Amygdala (tissue), 56 donors: ENCODE measurements around the gene RNF26.

Experiments used
- DNase-seq, 56 donors: peaks; one replicate each; lab custom pipeline; 2025; lab: John Stamatoyannopoulos, UW

The RNF26 gene

DNA sequence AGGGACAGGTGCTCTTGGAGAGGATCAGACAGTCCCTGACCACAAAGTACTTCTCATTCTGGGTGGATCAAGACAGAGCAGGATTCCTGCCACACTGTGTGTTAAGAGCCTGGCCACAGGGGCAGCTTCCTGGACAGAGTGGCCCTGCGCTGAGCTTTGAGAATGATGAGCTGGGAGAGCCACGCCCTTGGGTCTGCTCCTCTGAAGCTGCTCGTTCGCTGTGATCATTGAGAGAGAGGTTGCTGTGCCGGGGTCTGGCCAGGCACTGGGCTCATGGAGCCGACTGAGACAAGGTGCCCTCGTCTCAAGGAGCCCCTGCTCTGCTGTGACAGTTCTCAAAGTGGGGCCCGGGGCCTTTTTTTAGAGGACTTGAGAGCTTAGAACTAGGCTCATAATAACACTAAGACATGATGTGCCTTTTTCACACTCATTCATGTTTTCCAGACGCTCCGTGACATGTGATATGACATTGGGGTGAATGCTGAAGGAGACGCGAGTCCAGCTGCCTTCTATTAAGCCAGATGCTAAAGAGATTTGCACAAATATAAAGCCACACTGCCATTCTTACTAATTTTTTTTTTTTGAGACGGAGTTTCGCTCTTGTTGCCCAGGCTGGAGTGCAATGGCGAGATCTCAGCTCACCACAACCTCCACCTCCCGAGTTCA is 13.7 kb downstream of the RNF26 start:
- DNase-seq, result no peak

DNA sequence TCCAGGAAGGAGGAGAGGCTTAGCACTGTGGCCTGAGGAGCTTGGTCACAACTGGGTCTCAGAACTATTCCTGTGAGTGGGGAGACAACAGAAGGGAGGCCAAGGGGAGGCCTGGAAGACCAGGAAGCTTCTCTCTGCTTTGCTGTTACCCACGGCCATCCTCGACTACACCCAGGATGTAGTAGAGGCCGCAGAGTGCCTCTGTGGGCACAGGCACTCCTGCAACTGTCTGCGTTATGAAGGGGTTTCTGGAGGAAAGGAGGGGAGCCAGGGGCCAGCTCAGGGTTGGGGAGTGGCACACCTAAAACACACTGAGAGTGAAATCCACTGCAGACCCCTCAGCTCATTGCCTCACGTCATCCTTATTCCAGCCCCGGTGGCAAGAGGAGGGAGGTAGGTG is 16.0 kb downstream of the RNF26 start:
- DNase-seq, result no peak

- no peak for DNase-seq
Measured at GRCh38 chr11:119351232-119351631, 16.9 kb downstream of the RNF26 start.

DNA sequence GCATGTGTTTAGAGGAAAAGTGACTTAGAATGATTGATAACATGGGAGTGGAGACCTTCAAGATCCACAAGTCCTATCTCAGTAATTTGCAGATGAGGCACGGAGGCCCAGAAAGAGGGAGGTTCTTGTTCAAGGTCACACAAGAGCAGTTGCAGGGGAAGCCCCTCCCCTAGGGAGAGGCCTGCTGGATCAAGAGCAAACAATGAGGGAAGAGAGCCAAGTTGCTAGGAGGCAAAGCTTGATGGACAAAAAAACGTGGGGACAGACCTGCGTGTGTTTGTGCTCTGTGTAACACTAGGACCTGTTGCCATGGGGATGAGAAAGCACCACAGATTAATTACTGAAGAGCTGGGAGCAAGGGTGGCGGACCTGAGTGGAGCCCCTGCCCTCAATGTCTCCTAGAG is 18.5 kb downstream of the RNF26 start:
- peak in 5 of 56 donors; percentile 27 to 67 (median 51) for DNase-seq

GRCh38 chr11:119355091-119355843 is 20.9 kb downstream of the RNF26 start:
- DNase-seq, result no peak

DNA sequence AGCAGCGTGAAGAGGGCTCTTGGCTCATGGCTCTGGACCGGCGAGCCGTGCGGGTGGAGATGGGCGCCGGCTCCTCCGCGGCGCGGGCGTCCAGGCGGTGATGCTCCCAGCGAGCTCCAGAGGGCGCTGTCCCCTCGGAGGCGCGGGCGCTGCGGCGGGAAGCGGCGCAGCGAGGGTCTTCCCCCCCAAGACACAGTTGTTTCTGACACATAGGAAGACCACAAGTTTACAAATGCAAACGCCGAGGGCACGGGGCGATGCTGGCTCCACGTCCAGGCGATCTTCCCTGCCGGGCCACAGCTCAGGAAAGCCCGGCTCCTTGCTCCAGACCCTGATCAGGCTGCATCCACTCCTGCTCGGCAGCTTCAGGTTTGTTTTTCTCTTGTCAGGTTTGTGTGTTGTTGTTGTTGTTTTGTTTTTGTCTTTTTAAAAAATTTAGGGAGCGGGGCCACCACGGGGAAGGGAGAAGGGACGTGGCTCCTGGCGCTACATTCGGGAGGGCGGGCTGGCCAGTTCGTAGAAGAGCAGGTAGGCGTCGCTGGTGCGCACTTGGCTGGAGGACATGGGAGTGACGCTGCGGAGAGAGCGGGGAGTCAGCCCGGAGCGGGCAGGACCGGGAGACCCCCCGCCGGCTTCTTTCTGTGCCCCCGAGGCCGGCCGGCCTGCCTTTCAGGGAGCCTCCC is 22.2 kb downstream of the RNF26 start:
- peak in 36 of 56 donors; percentile 33 to 78 (median 61) for DNase-seq

DNA sequence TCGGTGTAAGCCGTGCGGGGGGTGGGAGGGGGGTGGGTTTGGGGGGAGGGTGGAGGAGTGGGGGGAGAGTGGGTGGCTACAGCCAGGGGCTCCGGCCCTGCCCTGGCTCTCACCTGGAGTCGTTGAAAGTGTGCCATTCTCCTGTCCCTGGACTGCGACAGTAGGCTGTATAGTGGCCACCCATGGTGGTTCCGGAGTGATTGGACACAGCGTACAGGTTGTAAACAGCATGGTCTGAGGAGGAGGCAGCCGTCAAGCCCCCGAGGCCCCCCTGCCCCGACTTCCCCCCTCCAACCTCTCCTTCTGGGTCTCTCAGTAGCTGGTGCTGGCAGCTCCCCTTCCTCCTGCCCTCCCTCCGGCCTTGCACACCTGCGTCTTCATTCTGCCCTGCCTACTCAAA is 22.7 kb downstream of the RNF26 start:
- DNase-seq, result no peak

DNA sequence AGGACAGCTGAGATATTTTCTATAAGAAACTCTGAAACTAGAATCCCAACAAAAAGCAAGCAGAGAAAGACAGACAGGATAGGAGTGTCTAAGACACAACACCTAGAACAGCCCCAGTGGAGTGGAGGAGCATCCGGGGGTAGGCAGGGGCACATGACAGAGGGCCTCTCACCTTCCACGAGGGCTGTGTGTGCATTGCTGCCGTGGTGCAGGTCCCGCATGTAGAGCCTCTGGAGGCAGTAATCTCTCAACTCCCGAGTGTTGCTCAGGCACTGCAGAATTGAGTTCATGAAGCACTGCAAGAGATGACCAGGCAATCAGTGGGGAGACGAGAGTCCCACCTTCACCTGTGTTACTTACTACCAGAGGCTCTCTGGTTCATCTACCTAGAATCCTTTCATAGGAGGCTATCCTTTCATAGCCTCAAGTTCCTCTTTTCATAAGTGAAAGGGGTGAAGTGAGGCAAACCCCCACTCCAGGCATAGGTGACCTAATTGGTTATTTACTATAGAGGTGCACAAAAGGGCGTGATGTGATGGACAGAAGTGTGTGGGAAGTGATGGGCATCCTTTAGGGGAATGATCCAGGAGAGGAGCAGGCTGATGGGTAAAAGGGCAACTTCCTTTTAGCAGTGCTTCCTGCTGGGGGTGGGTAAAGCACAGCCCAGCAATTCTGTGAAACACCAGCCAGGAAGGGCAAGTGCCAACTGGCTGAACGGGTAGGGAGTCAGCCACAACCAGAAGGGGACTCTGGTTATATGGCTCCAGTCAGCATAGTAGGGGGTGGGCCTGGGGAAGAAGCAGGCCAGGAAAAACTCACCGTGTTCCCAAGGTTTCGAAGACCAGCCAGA is 25.3 kb downstream of the RNF26 start:
- DNase-seq, result peak in 1 of 56 donors; percentile 28

DNA sequence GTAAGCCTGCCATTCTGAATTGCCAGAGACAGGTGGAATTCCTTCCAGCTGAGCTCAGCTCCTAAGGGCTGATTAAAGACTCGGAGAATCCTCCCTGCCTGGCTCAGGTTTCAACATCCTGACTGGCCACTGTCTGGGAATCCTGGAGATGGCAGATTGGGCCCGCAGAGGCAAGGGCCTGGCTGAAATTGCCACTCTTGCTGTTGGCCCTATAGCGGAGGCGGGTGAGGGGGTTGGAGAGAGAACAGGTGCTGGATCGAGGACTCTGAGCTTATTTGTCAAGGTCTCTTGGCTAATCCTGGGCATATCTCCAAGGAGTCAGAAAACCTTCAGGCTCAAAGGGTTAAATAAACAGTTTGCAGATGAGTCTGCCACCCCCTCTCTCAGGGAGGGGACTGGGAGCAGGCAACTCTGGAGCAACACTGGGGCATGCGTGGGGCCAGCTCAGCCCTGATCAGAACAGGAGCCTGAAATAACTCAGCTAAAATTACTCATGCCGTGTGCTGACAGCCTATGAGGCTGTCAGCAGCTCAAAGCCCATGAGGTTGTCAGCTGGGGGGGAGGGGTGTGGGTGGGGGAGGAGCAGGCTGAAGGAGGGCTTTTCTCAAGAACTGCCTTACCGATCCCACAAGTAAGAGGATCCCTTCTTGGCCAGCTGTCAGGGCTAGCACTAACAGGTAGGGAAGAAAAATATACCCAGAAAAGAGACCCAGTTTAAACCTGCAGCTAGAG is 26.9 kb downstream of the RNF26 start:
- DNase-seq, result peak in 23 of 56 donors; percentile 30 to 76 (median 51)

DNA sequence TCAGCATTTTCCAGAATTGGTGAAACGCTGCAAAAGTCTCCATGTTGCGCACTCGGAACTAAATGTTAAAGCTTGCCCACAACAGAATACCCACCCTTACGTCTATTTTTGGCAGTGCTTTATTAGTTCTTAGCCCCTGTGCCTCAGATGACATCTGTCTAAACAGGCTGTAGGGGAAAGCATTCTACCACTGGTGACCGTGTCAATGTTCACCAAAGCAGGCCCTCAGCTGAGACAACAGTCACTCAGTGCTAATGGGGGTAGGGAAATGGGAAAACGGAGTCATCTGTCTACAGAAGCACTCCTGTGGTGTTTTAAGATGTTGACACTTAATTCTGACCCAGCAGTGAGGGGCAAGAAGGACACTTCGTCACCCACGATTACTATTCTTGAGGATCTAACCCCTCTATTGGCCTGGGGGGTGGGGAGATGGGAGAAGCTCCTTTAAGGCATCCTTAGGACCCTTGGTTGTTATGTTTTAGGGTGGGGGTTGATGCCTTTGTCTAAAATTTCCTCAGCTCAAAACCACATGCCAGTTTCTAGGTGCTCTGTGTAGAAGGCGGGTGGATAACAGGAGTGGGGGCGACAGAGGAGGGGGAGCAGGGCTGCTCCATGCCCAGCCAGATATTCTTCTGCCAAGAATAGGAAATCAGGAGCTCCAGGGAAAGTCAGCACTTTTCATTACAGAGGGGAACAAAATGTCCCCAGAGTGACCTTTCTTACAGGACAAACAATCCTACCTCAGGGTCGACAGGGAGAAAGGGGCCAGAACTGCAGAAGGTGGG is 27.8 kb downstream of the RNF26 start:
- peak in 3 of 56 donors; percentile 37 to 54 (median 50) for DNase-seq

DNA sequence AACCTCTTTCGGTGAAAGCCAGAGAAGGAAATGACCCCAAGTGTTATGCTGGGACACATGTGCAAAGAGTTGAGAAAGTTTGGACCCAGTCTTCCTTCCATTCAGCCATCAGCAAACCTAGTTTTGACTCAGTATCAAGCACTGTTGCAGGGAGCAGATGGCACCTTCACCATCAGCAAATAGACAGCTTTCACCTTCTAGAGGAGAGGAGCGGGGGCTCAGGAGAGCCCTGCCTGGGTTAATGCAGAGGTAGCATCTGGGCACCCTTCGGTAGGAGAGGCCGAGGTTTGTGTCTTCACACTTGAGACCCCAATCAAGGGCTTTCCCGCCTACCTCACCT is 28.4 kb downstream of the RNF26 start:
- no peak for DNase-seq

GRCh38 chr11:119363081-119363850 is 28.9 kb downstream of the RNF26 start:
- peak in 4 of 56 donors; percentile 26 to 38 (median 32) for DNase-seq

- DNase-seq, result peak in 26 of 56 donors; percentile 28 to 77 (median 56)
Measured at GRCh38 chr11:119363851-119364590, 29.7 kb downstream of the RNF26 start.

GRCh38 chr11:119365071-119365591 is 30.8 kb downstream of the RNF26 start:
- DNase-seq, result peak in 6 of 56 donors; percentile 29 to 64 (median 51)

GRCh38 chr11:119366690-119367620 is 32.6 kb downstream of the RNF26 start:
- DNase-seq, result peak in 1 of 56 donors; percentile 46

- DNase-seq, result no peak
Measured at GRCh38 chr11:119367661-119368120, 33.4 kb downstream of the RNF26 start.
